ENCODE results near the gene SLC25A23.
"Not testable (repeated sequence)": the region's sequence is repeated elsewhere in the genome, so short reads cannot be mapped to it uniquely, and the experiment has no call there.

Gene SLC25A23

DNA sequence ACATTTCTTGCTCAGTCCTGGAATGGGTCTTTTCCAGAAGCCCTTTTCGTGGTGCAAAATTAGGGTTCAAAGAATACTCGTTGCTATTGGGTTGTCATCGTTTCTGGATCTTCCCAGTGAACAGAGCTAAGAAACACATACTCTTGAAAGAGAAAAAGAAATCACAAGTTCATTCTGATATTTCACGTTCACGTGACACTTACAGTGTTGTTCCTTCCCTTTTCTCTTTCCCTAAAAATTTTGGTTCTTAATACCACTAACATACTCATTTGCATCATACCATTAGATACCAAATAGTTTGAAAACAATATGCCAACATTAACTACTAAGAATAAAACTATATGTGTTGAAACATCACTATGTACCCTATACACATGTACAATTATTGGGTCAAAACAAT, 53.2 kb downstream of the SLC25A23 start:
- in situ Hi-C loops (cut with MboI; ENCODE audit: low sequenced_read_pairs) = no loop called here

DNA sequence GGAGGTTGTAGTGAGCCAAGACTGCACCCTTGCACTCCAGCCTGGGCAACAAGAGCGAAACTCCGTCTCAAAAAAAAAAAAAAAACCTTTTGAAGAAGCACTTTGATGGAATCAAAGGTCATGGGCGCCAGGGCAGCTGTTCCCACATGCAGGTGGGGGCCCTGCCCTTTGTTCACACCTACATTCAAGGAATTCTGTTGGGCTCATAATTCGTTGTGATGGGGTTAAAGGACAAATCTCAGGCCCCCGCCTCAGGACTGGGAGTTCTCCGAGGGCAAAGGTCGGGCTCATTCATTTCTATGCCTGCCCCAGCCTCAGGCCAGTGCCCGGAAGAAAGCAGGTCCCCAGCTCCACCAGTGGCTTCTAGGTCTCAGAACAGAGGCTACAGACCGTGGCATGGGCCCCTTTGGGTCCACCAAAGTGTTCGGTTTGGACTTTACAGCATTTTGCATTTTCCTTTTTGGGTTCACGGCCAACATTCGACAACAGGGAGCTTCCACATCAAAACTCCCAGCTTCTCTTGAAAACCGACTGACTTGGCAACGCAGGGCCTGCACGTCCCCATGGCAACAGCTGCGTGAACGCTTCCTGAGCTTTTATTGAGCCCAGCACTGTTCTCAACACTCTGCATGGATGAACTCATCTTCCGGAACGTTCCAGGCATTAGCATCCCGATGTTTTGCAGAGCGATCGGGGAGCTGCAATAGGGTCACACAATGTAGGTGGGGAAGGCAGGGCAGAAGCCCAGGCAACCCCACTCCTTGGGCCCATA, 56.6 kb downstream of the SLC25A23 start:
- in situ Hi-C loops (cut with MboI; ENCODE audit: low sequenced_read_pairs) = no loop called here

DNA sequence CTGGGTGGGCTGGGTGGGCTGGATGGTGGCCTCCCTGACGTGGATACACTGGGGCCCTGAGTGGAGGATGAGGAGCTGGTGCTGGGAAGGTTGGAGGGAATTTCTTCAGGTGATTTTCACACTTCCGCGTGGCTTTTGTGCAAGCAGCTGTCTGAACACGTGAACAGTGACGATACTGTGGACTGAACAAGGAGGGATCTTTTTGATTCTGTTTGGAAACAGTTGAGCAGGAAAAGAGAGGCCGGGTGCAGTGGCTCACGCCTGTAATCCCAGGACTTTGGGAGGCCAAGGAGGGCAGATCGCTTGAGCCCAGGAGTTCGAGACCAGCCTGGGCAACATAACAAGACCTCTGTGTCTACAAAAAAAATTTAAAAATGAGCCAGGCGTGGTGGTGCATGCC, 57.5 kb downstream of the SLC25A23 start:
- in situ Hi-C loops (cut with MboI; ENCODE audit: low sequenced_read_pairs) = no loop called here

- in situ Hi-C loops (cut with MboI; ENCODE audit: low sequenced_read_pairs) = not testable (repeated sequence)
Measured at GRCh38 chr19:6400062-6400944, 59.3 kb downstream of the SLC25A23 start.

GRCh38 chr19:6396305-6396704, 63.3 kb downstream of the SLC25A23 start:
- in situ Hi-C loops (cut with MboI; ENCODE audit: low sequenced_read_pairs) = no loop called here

DNA sequence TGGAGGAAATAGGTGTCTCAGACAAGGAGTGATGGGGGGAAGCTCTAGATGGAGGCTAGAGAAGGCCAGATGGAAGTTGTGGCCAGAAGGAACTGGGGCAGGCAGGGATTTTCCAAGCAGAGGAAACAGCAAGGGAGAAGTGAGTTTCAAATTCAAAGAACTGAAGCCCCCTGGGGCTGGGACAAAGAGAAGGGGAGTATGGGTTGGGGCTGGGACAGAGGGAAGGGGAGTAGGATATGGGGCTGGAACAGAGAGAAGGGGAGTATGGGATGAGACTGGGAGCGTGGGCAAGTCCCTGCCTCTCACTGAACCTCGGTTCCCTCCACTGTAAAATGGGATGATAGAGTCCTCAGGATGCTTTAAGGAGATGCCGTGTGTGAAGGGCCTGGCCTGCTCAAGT, 64.8 kb downstream of the SLC25A23 start:
- in situ Hi-C loops (cut with MboI; ENCODE audit: low sequenced_read_pairs) = no loop called here

DNA sequence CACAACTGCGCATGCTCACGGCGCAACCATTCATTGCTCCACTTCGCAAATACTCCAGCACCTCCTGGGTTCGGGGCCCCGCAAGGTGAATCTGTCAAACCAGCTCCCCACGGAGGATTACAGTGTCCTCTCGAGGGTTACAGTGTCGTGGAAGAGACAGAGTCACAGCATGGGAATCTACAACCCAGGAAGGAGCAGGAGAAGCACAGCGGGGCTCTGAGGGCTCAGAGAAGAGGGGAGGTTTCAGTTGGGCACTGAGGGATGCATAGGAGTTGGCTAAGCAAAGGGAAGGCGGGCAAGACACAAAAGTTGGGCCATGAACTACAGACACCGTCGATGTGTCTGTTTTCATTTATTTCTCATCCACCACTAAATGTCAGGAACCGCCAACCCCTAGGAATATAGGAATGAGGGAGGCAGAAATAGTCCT, 65.6 kb downstream of the SLC25A23 start:
- in situ Hi-C loops (cut with MboI; ENCODE audit: low sequenced_read_pairs) = no loop called here

GRCh38 chr19:6393074-6393982, 66.3 kb downstream of the SLC25A23 start, which contains the start of gene GTF2F1:
Gene GTF2F1, minus strand, starts transcription at chr19:6393164. Its CDS starts 169 bp downstream, at chr19:6392995.
- in situ Hi-C loops (cut with MboI; ENCODE audit: low sequenced_read_pairs) = no loop called here

GRCh38 chr19:6392221-6393073, 67.1 kb downstream of the SLC25A23 start:
- in situ Hi-C loops (cut with MboI; ENCODE audit: low sequenced_read_pairs) = no loop called here
